ENCODE results near the gene EYA3.

DNA sequence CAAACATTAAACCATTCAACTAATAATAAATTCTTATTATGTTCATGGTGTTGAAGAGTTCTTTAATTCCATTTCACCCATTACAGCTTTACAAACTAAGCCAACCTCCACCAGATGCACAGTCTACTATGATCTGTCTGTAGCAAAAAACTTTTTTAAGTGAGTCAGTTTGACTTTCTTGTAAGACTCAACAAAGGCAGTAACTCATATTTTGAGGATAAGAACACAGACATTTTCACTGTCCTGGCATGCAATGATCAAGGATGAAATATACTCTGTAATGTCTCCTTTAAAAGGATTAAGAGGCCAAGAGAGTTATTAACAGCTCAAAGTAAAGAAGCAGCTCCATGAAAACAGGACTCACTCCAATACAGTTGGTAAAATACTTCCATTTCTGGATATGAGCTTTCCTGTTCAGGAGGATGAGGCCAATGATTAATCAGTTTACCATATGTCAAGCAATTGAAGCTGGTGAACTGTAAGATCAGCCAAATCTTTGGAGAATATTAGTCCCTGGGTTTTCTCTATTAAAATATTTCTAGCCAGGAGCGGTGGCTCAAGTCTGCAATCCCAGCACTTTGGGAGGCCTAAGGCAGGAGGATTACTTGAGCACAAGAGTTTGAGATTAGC lies 108.1 kb downstream of the EYA3 start:
- TF ChIP-seq, protein P1, sequence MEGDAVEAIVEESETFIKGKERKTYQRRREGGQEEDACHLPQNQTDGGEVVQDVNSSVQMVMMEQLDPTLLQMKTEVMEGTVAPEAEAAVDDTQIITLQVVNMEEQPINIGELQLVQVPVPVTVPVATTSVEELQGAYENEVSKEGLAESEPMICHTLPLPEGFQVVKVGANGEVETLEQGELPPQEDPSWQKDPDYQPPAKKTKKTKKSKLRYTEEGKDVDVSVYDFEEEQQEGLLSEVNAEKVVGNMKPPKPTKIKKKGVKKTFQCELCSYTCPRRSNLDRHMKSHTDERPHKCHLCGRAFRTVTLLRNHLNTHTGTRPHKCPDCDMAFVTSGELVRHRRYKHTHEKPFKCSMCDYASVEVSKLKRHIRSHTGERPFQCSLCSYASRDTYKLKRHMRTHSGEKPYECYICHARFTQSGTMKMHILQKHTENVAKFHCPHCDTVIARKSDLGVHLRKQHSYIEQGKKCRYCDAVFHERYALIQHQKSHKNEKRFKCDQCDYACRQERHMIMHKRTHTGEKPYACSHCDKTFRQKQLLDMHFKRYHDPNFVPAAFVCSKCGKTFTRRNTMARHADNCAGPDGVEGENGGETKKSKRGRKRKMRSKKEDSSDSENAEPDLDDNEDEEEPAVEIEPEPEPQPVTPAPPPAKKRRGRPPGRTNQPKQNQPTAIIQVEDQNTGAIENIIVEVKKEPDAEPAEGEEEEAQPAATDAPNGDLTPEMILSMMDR (IDR thresholded peaks at IDR 0.05; ENCODE audit: borderline replicate concordance, extremely low read depth, low read length, poor library complexity, severe bottlenecking) = no peak
- no peak for TF ChIP-seq EZH2 (IDR thresholded peaks at IDR 0.05; ENCODE audit: borderline replicate concordance, low read depth, low read length, severe bottlenecking)

Measured in DND-41 (cell line).